A673 (cell line): ENCODE measurements around the gene OPN3.

Experiments
- EZH2 ChIP-seq: fragments of 200-600 bp; sonication (generic); IDR thresholded peaks from 2 replicates; pipeline ENCODE4 v1.6.1; 2017; ENCODE audit warnings: borderline replicate concordance, low read depth, mild to moderate bottlenecking, mixed read lengths, antibody characterized with exemption, low read length; ENCODE audit not compliant: poor library complexity, severe bottlenecking
- TF ChIP-seq, protein P1 (sequence below): fragments of 300-800, 200-600 bp; sonication (generic); conservative IDR thresholded peaks from 2 replicates; pipeline ENCODE4 v1.5.1; 2017; ENCODE audit warnings: low read depth, mild to moderate bottlenecking, antibody characterized with exemption, low read length, moderate library complexity, mixed read lengths

DNA sequence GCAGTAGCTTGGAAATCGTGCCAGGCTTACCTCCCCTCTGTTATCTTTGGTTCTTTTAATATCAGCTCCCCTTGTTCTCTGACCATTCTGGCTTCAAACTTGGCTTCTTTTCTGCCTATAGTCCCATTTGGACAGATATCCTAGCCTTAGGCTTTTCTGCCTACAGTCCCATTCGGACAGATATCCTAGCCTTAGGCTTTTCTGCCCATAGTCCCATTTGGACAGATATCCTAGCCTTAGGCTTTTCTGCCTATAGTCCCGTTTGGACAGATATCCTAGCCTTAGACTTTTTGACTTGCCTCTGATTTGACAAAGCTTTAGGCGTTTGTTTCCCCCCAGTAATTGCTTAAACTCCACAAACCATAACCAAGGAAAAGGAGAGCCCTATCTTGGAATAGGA is 25.6 kb downstream of the OPN3 start:
- TF ChIP-seq, protein P1, sequence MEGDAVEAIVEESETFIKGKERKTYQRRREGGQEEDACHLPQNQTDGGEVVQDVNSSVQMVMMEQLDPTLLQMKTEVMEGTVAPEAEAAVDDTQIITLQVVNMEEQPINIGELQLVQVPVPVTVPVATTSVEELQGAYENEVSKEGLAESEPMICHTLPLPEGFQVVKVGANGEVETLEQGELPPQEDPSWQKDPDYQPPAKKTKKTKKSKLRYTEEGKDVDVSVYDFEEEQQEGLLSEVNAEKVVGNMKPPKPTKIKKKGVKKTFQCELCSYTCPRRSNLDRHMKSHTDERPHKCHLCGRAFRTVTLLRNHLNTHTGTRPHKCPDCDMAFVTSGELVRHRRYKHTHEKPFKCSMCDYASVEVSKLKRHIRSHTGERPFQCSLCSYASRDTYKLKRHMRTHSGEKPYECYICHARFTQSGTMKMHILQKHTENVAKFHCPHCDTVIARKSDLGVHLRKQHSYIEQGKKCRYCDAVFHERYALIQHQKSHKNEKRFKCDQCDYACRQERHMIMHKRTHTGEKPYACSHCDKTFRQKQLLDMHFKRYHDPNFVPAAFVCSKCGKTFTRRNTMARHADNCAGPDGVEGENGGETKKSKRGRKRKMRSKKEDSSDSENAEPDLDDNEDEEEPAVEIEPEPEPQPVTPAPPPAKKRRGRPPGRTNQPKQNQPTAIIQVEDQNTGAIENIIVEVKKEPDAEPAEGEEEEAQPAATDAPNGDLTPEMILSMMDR: no peak
- no peak for TF ChIP-seq EZH2
